Loucy (cell line): Measurements from ENCODE around the gene TTYH3.

Experiments used
- CTCF ChIP-seq: fragments of 200-600 bp; sonication (generic); conservative IDR thresholded peaks from 2 replicates; pipeline ENCODE4 v1.5.1; 2014; ENCODE audit warnings: mild to moderate bottlenecking, antibody characterized with exemption, low read length
- EZH2phosphoT487 ChIP-seq: fragments of 200-600 bp; IDR thresholded peaks from 2 replicates; pipeline ENCODE4 v1.6.1; 2018; ENCODE audit warnings: antibody characterized with exemption, mild to moderate bottlenecking, moderate library complexity, borderline replicate concordance

GRCh38 chr7:2670720-2671391 is 39.1 kb downstream of the TTYH3 start:
- peak; percentile 84 for TF ChIP-seq CTCF
- no peak for TF ChIP-seq EZH2phosphoT487
